ENCODE data around the gene AMPD2.

The AMPD2 gene

DNA sequence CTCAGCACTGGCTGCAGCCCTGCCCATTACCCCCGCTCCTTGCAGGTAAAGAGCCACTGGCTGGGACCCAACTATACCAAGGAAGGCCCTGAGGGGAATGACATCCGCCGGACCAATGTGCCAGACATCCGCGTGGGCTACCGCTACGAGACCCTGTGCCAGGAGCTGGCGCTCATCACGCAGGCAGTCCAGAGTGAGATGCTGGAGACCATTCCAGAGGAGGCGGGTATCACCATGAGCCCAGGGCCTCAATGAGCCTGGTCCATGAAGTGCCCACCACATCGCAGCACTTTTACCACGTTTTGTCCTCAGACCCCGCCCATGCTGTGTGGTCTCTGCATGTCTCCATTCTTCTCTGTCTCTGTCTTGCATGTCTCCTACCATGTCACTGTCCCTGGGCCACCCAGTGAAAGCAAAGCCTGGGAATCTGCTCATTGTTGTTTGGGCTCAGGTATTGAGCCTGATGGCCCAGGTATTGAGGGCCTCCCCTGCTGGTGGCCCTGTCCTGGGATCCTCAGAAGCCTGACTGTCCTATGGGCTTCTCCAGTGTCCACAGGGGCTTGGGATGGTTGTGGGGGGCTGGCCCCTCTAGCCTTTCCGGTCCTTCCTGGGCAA lies 11.4 kb downstream of the AMPD2 start:
- TF ChIP-seq MYC (IDR thresholded peaks at IDR 0.05; ENCODE audit: low read depth, low read length): no peak
- TF ChIP-seq, protein P1, sequence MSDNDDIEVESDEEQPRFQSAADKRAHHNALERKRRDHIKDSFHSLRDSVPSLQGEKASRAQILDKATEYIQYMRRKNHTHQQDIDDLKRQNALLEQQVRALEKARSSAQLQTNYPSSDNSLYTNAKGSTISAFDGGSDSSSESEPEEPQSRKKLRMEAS (IDR thresholded peaks at IDR 0.05; ENCODE audit: low read depth, low read length): no peak
- TF ChIP-seq POLR2A (IDR thresholded peaks at IDR 0.05; ENCODE audit: extremely low read depth, insufficient read length): no peak
- TF ChIP-seq, protein P2, sequence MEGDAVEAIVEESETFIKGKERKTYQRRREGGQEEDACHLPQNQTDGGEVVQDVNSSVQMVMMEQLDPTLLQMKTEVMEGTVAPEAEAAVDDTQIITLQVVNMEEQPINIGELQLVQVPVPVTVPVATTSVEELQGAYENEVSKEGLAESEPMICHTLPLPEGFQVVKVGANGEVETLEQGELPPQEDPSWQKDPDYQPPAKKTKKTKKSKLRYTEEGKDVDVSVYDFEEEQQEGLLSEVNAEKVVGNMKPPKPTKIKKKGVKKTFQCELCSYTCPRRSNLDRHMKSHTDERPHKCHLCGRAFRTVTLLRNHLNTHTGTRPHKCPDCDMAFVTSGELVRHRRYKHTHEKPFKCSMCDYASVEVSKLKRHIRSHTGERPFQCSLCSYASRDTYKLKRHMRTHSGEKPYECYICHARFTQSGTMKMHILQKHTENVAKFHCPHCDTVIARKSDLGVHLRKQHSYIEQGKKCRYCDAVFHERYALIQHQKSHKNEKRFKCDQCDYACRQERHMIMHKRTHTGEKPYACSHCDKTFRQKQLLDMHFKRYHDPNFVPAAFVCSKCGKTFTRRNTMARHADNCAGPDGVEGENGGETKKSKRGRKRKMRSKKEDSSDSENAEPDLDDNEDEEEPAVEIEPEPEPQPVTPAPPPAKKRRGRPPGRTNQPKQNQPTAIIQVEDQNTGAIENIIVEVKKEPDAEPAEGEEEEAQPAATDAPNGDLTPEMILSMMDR (IDR thresholded peaks at IDR 0.05; ENCODE audit: low read depth, low read length): no peak
- DNase-seq (ENCODE audit: low read depth): no peak
- no peak overlapping the region for H3K4me3 ChIP-seq (ENCODE audit: low read depth, low read length)

DNA sequence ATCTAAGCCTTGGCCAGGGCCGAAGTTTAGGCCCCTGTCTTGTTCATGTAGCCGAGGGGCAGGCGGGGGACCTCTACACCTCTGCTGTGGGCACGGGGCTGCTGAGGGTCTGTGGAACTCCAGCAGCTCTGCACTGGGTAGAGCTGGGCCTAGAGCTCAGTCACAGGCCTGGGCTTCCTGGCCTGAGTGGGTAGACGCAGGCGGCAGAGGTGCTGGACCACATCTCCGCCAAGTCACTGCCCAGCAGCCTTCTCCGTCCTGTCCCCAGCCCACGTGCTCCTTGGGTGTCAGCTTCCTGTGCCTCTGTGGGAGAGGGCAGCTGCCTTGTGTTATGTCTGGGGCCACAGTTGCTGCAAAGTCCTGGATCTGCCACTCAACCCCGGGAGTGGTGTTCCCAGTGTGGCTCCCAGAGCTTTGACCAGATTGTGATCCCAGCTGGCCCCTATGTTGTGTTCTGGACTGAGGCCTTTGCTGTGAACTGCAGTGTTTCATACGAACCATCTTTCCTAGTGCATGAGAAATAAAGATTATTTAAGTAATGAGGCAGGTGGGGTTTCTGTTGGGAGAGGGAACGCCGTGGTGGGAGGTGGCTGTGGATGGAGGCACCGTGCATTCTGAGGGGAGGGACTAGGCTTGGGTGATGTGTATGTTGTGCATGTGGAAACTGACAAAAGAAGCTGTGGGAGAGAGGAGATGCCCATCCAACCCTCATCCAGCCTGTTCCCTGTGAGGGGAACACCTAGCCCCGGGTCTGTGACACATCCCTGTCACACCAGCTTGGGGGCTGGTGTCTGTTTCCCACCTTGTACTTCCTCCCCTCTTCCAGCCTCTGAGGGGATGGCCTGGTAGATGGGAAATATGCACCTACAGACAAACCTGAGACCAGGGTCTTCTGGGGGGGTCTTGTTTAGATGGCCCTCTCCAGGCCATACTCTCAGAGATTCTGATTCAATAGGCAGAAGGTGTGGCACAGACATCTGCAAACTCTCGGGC lies 12.2 kb downstream of the AMPD2 start:
- TF ChIP-seq, protein P1 (IDR thresholded peaks at IDR 0.05; ENCODE audit: low read depth, low read length): no peak
- TF ChIP-seq MYC (IDR thresholded peaks at IDR 0.05; ENCODE audit: low read depth, low read length): no peak
- TF ChIP-seq, protein P2 (IDR thresholded peaks at IDR 0.05; ENCODE audit: low read depth, low read length): no peak
- TF ChIP-seq POLR2A (IDR thresholded peaks at IDR 0.05; ENCODE audit: extremely low read depth, insufficient read length): no peak
- H3K4me3 ChIP-seq (ENCODE audit: low read depth, low read length): no peak overlapping the region
- no peak for DNase-seq (ENCODE audit: low read depth)

DNA sequence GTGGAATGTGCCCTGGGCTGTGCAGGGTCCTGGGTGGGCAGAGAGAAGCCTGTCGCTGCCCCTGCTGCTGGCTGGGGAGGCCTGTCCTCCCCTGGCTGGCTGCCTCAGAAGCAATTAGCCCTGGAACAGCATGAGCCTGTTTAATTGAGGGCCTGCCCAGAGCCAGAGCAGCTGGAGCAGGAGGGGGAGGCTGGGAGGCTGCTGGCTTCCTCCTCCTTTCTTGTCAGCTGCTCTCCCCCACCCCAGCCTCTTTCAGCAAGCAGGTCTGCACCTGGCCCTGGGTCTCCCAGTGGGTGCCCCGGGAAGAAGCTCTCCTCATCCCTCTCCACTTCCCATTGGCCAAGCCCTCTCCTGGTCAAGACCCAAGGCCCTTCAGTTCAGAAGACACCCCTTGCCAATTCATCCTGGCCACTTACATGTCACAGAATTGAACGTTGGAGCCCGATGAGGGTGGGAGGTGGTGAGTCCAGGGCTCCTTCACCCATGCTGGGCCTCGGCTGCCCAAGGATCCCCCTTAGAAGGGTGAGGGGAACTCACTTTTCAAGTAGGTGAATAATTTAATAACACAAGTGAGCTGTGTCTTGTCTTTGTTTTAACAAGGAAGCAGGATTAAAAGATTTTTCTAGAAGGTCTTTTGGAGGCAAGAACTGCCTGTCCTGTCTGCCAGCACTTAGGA lies 13.2 kb downstream of the AMPD2 start:
- no peak for DNase-seq (ENCODE audit: low read depth)
- no peak for TF ChIP-seq MYC (IDR thresholded peaks at IDR 0.05; ENCODE audit: low read depth, low read length)
- TF ChIP-seq, protein P2 (IDR thresholded peaks at IDR 0.05; ENCODE audit: low read depth, low read length): no peak
- no peak for TF ChIP-seq POLR2A (IDR thresholded peaks at IDR 0.05; ENCODE audit: extremely low read depth, insufficient read length)
- TF ChIP-seq, protein P1 (IDR thresholded peaks at IDR 0.05; ENCODE audit: low read depth, low read length): no peak
- H3K4me3 ChIP-seq (ENCODE audit: low read depth, low read length): no peak overlapping the region

DNA sequence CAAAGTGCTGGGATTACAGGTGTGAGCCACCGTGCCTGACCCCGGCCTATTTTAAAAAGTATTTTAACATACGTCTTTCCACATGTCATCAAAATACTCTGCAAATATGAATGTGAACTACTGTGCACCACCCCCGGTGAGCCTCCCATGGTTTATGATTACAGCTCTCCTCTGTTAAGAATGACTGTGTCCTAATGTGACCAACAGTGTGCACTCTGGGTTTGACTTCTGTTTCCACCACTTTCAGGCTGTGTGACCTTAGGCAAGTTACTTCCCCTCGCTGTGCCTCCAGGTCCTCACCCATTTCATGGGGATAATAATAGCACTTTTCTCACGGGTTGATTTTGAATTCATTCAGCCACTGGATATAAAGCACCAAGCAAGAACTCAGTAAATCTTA lies 14.7 kb downstream of the AMPD2 start:
- TF ChIP-seq MYC (IDR thresholded peaks at IDR 0.05; ENCODE audit: low read depth, low read length) (no peak), POLR2A (IDR thresholded peaks at IDR 0.05; ENCODE audit: extremely low read depth, insufficient read length) (no peak)
- TF ChIP-seq, protein P1 (IDR thresholded peaks at IDR 0.05; ENCODE audit: low read depth, low read length): no peak
- TF ChIP-seq, protein P2 (IDR thresholded peaks at IDR 0.05; ENCODE audit: low read depth, low read length): no peak
- no peak overlapping the region for H3K4me3 ChIP-seq (ENCODE audit: low read depth, low read length)
- DNase-seq (ENCODE audit: low read depth): no peak

Measured in NB4 (cell line).